ENCODE measurements around the gene MAGEB6. TPM values are rescaled to one million over a fixed set of nuclear protein-coding genes. Genes with fewer than 3 reads are reported as not detected.
"Not testable (repeated sequence)": the region's sequence is repeated elsewhere in the genome, so short reads cannot be mapped to it uniquely, and the experiment has no call there.

Gene MAGEB6
- total RNA-seq: not detected
- long read RNA-seq: 0 reads

GRCh38 chrX:26192204-26192603 lies at the start of gene MAGEB6:
Gene MAGEB6 (plus strand): TSS chrX:26192440. CDS start chrX:26193847, 1,407 bp downstream.
- H3K36me3 ChIP-seq: no peaks in the 10 kb centered on the region
- intact Hi-C loops (cut with micrococcal nuclease): no loop called here
- no peak within 1 kb of the TSS for H3K27ac ChIP-seq (replicated peaks)
- no peak for TF ChIP-seq CTCF (IDR thresholded peaks at IDR 0.05; ENCODE audit: borderline replicate concordance)
- H3K4me3 ChIP-seq: no peak within 1 kb of the TSS
- H3K9me3 ChIP-seq (replicated peaks): no peaks in the 10 kb centered on the region
- H3K27me3 ChIP-seq (ENCODE audit: low read depth): no peaks in the 10 kb centered on the region
- no peak for DNase-seq
- H3K4me1 ChIP-seq: no peaks in the 10 kb centered on the region

GRCh38 chrX:26146024-26146423 lies 46.2 kb upstream of the MAGEB6 start:
- intact Hi-C loops (cut with micrococcal nuclease): no loop called here
- no peak for DNase-seq
- no peak overlapping the region for H3K27ac ChIP-seq (replicated peaks)

GRCh38 chrX:26160301-26160700 lies 31.9 kb upstream of the MAGEB6 start, which contains the start of gene MAGEB6B:
Gene MAGEB6B (plus strand): TSS chrX:26160601. CDS start chrX:26160601, 0 bp downstream.
- Histone ChIP-seq H3K36me3 (no peaks in the 10 kb centered on the region), H3K4me3 (no peak within 1 kb of the TSS), H3K4me1 (no peaks in the 10 kb centered on the region), H3K9me3 (replicated peaks) (no peaks in the 10 kb centered on the region), H3K27me3 (ENCODE audit: low read depth) (no peaks in the 10 kb centered on the region), H3K27ac (replicated peaks) (no peak within 1 kb of the TSS)
- DNase-seq: no peak
- intact Hi-C loops (cut with micrococcal nuclease): no loop called here
- no peak for TF ChIP-seq CTCF (IDR thresholded peaks at IDR 0.05; ENCODE audit: borderline replicate concordance)

More at GRCh38 chrX:26146024-26146423, 46.2 kb upstream of the MAGEB6 start:
- no peaks in the 10 kb centered on the region for H3K9me3 ChIP-seq (replicated peaks)
- no peak for TF ChIP-seq CTCF (IDR thresholded peaks at IDR 0.05; ENCODE audit: borderline replicate concordance)
- H3K4me1 ChIP-seq: no peaks in the 10 kb centered on the region
- H3K36me3 ChIP-seq: no peaks in the 10 kb centered on the region
- H3K27me3 ChIP-seq (ENCODE audit: low read depth): no peaks in the 10 kb centered on the region
- H3K4me3 ChIP-seq: no peak overlapping the region

- DNase-seq: no peak
- intact Hi-C loops (cut with micrococcal nuclease): no loop called here
- Histone ChIP-seq H3K27me3 (ENCODE audit: low read depth) (no peaks in the 10 kb centered on the region), H3K27ac (replicated peaks) (no peak overlapping the region), H3K36me3 (no peaks in the 10 kb centered on the region), H3K9me3 (replicated peaks) (no peaks in the 10 kb centered on the region), H3K4me1 (no peaks in the 10 kb centered on the region), H3K4me3 (no peak overlapping the region)
- no peak for TF ChIP-seq CTCF (IDR thresholded peaks at IDR 0.05; ENCODE audit: borderline replicate concordance)
These were observed 11.3 kb downstream of the MAGEB6 start for GRCh38 chrX:26203561-26203960.

- intact Hi-C loops (cut with micrococcal nuclease); H3K27me3 ChIP-seq (ENCODE audit: low read depth); DNase-seq; H3K4me1 ChIP-seq; H3K36me3 ChIP-seq; H3K27ac ChIP-seq (replicated peaks); H3K9me3 ChIP-seq (replicated peaks); H3K4me3 ChIP-seq: not testable (repeated sequence)
These were observed 12.5 kb downstream of the MAGEB6 start for GRCh38 chrX:26204717-26205116.

- no peaks in the 10 kb centered on the region for H3K4me1 ChIP-seq
- DNase-seq: no peak
- no peaks in the 10 kb centered on the region for H3K27me3 ChIP-seq (ENCODE audit: low read depth)
- no peaks in the 10 kb centered on the region for H3K9me3 ChIP-seq (replicated peaks)
- H3K36me3 ChIP-seq: no peaks in the 10 kb centered on the region
- intact Hi-C loops (cut with micrococcal nuclease): no loop called here
- no peak for TF ChIP-seq CTCF (IDR thresholded peaks at IDR 0.05; ENCODE audit: borderline replicate concordance)
- H3K27ac ChIP-seq (replicated peaks): no peak overlapping the region
- no peak overlapping the region for H3K4me3 ChIP-seq
These were observed 15.8 kb downstream of the MAGEB6 start for GRCh38 chrX:26208012-26208411.

Measured in left ventricle myocardium inferior (tissue), 1 donor.